ENCODE results near the gene NT5C3B.

- TF ChIP-seq CTCF (IDR thresholded peaks at IDR 0.05; ENCODE audit: low read length): no peak
- no peak for TF ChIP-seq EZH2 (IDR thresholded peaks at IDR 0.05; ENCODE audit: borderline replicate concordance, low read length)
Measured at GRCh38 chr17:41835800-41836549, at the start of gene NT5C3B.

Data from OCI-LY1 (cell line).